Measurements from ENCODE around the gene PPP4R2. TPM values are rescaled to one million over a fixed set of nuclear protein-coding genes. Genes with fewer than 3 reads are reported as not detected.
"Not testable (repeated sequence)": the region's sequence is repeated elsewhere in the genome, so short reads cannot be mapped to it uniquely, and the experiment has no call there.

PPP4R2 gene
- total and polyA plus RNA-seq, 4 donors, result 17.1 to 105 (median 38.0) TPM

DNA sequence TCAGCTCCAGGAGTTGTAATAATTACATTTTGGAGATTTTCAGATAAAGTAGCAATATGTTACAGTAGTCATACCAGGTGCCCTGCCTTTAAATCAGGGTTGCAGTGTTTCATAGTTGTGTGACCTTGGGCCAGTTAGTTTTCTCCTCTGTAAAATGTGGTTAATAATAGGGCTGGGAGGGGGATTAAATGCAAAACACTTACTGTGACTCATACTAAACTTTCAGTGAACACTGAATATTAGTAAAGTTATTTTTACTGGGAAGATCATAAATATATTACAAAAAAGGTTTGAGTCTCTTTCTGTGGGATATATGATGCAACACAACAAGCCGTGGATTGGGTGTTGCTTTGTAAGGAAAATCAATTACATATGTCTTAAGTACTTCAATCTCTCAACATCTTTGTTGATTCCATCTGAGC lies 63.7 kb downstream of the PPP4R2 start:
- 42 to 78% methylated on average over 1 of the region's 1 CpG for WGBS, 2 donors
- Histone ChIP-seq H3K27ac (ENCODE audit: low read depth in 1 of 2, low read length in 1 of 2) (peak overlapping the region in 1 of 2 donors; percentile 39), H3K9ac (ENCODE audit: insufficient read depth in 1 of 2, low read length in 2 of 2) (no peak overlapping the region), H3K4me1 (ENCODE audit: control insufficient read depth in 5 of 5, insufficient read depth in 5 of 5, low read length in 5 of 5) (peaks cover 0 to 9% (median 4%) of the 10 kb centered on the region in 5 donors), H3K36me3 (ENCODE audit: control insufficient read depth in 4 of 4, insufficient read depth in 4 of 4, low read length in 4 of 4) (peaks cover 16 to 23% (median 17%) of the 10 kb centered on the region in 4 donors), H3K27me3 (ENCODE audit: control insufficient read depth in 3 of 3, insufficient read depth in 3 of 3, low read length in 2 of 3) (no peaks in the 10 kb centered on the region), H3K9me3 (ENCODE audit: control insufficient read depth in 4 of 4, insufficient read depth in 3 of 4, low read length in 3 of 4) (no peaks in the 10 kb centered on the region), H3K4me3 (no peak overlapping the region)
- ATAC-seq (ENCODE audit: insufficient read depth, low FRiP score), result no peak
- DNase-seq, result no peak
- TF ChIP-seq, protein P1, sequence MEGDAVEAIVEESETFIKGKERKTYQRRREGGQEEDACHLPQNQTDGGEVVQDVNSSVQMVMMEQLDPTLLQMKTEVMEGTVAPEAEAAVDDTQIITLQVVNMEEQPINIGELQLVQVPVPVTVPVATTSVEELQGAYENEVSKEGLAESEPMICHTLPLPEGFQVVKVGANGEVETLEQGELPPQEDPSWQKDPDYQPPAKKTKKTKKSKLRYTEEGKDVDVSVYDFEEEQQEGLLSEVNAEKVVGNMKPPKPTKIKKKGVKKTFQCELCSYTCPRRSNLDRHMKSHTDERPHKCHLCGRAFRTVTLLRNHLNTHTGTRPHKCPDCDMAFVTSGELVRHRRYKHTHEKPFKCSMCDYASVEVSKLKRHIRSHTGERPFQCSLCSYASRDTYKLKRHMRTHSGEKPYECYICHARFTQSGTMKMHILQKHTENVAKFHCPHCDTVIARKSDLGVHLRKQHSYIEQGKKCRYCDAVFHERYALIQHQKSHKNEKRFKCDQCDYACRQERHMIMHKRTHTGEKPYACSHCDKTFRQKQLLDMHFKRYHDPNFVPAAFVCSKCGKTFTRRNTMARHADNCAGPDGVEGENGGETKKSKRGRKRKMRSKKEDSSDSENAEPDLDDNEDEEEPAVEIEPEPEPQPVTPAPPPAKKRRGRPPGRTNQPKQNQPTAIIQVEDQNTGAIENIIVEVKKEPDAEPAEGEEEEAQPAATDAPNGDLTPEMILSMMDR (IDR thresholded peaks at IDR 0.05; ENCODE audit: control extremely low read depth, extremely low read depth), result no peak

DNA sequence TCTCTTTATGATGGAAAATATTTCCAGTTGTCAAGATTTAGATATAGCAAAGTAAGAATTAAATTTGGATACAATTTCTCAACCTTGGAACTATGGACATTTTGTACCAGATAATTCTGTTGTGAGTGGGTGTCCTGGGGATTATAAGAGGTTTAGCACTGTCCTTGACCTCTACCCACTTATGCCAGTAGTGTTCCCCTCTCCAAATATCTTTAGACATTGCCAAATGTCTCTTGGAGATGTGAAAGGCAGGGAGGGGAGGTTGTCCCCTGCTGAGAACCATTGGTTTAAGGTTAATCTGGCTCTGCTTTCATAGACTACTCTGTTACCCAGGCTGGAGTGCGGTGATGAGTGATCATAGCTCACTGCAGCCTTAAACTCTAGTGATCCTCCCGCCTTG lies 64.8 kb downstream of the PPP4R2 start, which contains the start of gene EBLN2:
Gene EBLN2 (plus strand): TSS at position 244 of the 400 bp plus-strand sequence. CDS start 423 bp downstream, outside the sequence.
- TF ChIP-seq, protein P1 (IDR thresholded peaks at IDR 0.05; ENCODE audit: control extremely low read depth, extremely low read depth), result no peak
- Histone ChIP-seq H3K9me3 (ENCODE audit: control insufficient read depth in 4 of 4, insufficient read depth in 3 of 4, low read length in 3 of 4) (no peaks in the 10 kb centered on the region), H3K36me3 (ENCODE audit: control insufficient read depth in 4 of 4, insufficient read depth in 4 of 4, low read length in 4 of 4) (peaks cover 16 to 24% (median 17%) of the 10 kb centered on the region in 4 donors), H3K4me3 (no peak within 1 kb of the TSS), H3K4me1 (ENCODE audit: control insufficient read depth in 5 of 5, insufficient read depth in 5 of 5, low read length in 5 of 5) (no peaks in the 10 kb centered on the region), H3K9ac (ENCODE audit: insufficient read depth in 1 of 2, low read length in 2 of 2) (no peak within 1 kb of the TSS), H3K27me3 (ENCODE audit: control insufficient read depth in 3 of 3, insufficient read depth in 3 of 3, low read length in 2 of 3) (no peaks in the 10 kb centered on the region), H3K27ac (ENCODE audit: low read depth in 1 of 2, low read length in 1 of 2) (peak within 1 kb of the TSS in 1 of 2 donors; percentile 13)
- DNase-seq (no peak), ATAC-seq (ENCODE audit: insufficient read depth, low FRiP score) (no peak)
- 95 to 98% methylated on average over 2 of the region's 2 CpGs for WGBS, 2 donors

DNA sequence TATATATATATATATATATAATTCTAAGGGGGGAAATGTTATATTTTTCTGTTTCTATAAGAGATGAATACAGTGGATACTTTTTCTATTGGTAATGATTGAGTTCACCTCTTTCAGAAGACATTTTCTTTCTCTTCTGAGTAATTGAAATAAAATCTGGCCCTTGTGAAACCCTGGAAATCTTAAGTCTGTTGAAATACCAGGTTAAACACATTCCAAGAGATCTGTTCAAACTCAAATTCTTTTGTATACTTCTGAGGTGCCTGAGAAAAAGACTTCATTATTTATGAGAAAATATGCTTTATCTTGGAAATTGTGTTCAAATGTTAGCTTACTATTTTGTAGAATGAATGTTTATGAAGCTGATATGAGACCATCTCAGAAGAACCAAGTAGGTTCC lies 69.6 kb downstream of the PPP4R2 start:
- H3K9me3 ChIP-seq (ENCODE audit: control insufficient read depth in 4 of 4, insufficient read depth in 3 of 4, low read length in 3 of 4); H3K9ac ChIP-seq (ENCODE audit: insufficient read depth in 1 of 2, low read length in 2 of 2); H3K27me3 ChIP-seq (ENCODE audit: control insufficient read depth in 3 of 3, insufficient read depth in 3 of 3, low read length in 2 of 3); H3K4me3 ChIP-seq; ATAC-seq (ENCODE audit: insufficient read depth, low FRiP score); H3K27ac ChIP-seq (ENCODE audit: low read depth in 1 of 2, low read length in 1 of 2); DNase-seq; H3K4me1 ChIP-seq (ENCODE audit: control insufficient read depth in 5 of 5, insufficient read depth in 5 of 5, low read length in 5 of 5): not testable (repeated sequence)
- H3K36me3 ChIP-seq (ENCODE audit: control insufficient read depth in 4 of 4, insufficient read depth in 4 of 4, low read length in 4 of 4), result peaks cover 11 to 26% (median 17%) of the 10 kb centered on the region in 4 donors

DNA sequence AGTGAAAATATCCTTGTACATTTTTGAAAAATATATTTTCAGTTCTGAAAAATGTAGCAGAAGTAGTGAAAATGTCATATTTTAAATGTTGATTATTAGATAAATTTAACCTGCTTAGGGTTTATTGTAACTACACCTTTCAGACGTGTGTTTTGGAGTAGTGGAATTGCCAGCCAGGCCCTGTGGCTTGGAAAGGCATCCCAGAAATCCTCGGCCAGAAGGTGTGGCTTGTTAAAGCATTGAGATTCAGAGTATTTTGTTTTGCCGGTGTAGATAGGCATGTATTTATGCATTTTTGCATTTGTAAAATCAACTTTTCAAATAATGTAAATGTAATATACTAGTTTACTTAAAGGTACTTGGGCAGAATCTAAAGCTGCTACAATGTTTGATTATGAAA lies 71.8 kb downstream of the PPP4R2 start:
- DNase-seq (no peak), ATAC-seq (ENCODE audit: insufficient read depth, low FRiP score) (no peak)
- H3K27ac ChIP-seq (ENCODE audit: low read depth in 1 of 2, low read length in 1 of 2), result no peak overlapping the region
- H3K9me3 ChIP-seq (ENCODE audit: control insufficient read depth in 4 of 4, insufficient read depth in 3 of 4, low read length in 3 of 4), result no peaks in the 10 kb centered on the region
- no peaks in the 10 kb centered on the region for H3K27me3 ChIP-seq (ENCODE audit: control insufficient read depth in 3 of 3, insufficient read depth in 3 of 3, low read length in 2 of 3)
- TF ChIP-seq, protein P1 (IDR thresholded peaks at IDR 0.05; ENCODE audit: control extremely low read depth, extremely low read depth), result no peak
- peaks cover 4 to 13% (median 5%) of the 10 kb centered on the region in 4 donors for H3K36me3 ChIP-seq (ENCODE audit: control insufficient read depth in 4 of 4, insufficient read depth in 4 of 4, low read length in 4 of 4)
- 56 to 78% methylated on average over 3 of the region's 3 CpGs for WGBS, 2 donors
- H3K9ac ChIP-seq (ENCODE audit: insufficient read depth in 1 of 2, low read length in 2 of 2), result no peak overlapping the region
- H3K4me1 ChIP-seq (ENCODE audit: control insufficient read depth in 5 of 5, insufficient read depth in 5 of 5, low read length in 5 of 5), result peaks cover 0 to 3% (median 0%) of the 10 kb centered on the region in 5 donors
- H3K4me3 ChIP-seq, result no peak overlapping the region
